ENCODE data around the gene BSN. TPM values are rescaled to one million over a fixed set of nuclear protein-coding genes. Genes with fewer than 3 reads are reported as not detected.
"Not testable (repeated sequence)": the region's sequence is repeated elsewhere in the genome, so short reads cannot be mapped to it uniquely, and the experiment has no call there.

Gene BSN
- polyA plus RNA-seq, 4 donors: under 0.01 to 0.69 (median 0.64) TPM; not detected in 1

DNA sequence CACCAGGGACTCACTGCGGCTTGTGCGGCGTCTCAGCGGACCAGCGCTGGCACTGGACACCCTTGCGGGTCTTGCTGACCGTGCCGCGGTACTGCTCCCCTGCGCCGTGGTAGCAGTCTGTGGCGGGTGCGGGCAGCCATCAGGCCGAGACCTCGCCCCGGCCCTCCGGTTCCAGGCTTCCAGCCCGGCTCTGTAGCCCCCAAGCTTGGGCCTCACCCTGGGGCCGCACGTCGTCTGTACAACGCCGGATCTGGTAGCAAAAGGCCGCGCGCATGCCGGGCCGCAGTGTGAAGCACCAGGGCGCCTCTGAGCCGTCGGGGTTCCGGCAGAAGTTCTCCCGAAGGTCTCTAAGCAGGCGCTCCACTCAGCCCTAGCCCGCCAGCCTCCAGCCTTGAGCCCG, 131.6 kb downstream of the BSN start:
- H3K4me3 ChIP-seq (ENCODE audit: low read depth in 1 of 3, low read length in 3 of 3): peak overlapping the region in 2 of 3 donors; percentile 44 to 66
- 25 to 53% (median 27%) methylated on average over 26 to 36 of the region's 36 CpGs for WGBS, 3 donors
- H3K27me3 ChIP-seq (ENCODE audit: control insufficient read depth in 3 of 3, insufficient read depth in 3 of 3, low read length in 3 of 3); H3K9me3 ChIP-seq (ENCODE audit: control insufficient read depth in 2 of 2, insufficient read depth in 1 of 2, low read depth in 1 of 2, low read length in 1 of 2); FAIRE-seq; DNase-seq: not testable (repeated sequence)
- H3K36me3 ChIP-seq (ENCODE audit: control insufficient read depth in 3 of 3, insufficient read depth in 2 of 3, low read depth in 1 of 3, low read length in 3 of 3): peaks cover 6 to 47% (median 12%) of the 10 kb centered on the region in 3 donors
- H3K27ac ChIP-seq (ENCODE audit: low read depth in 1 of 3, low read length in 2 of 3): peak overlapping the region in 1 of 3 donors; percentile 11
- H3K4me1 ChIP-seq (ENCODE audit: control insufficient read depth in 3 of 3, insufficient read depth in 2 of 3, low read depth in 1 of 3, low read length in 2 of 3): peaks cover 0 to 27% (median under 1%) of the 10 kb centered on the region in 3 donors

DNA sequence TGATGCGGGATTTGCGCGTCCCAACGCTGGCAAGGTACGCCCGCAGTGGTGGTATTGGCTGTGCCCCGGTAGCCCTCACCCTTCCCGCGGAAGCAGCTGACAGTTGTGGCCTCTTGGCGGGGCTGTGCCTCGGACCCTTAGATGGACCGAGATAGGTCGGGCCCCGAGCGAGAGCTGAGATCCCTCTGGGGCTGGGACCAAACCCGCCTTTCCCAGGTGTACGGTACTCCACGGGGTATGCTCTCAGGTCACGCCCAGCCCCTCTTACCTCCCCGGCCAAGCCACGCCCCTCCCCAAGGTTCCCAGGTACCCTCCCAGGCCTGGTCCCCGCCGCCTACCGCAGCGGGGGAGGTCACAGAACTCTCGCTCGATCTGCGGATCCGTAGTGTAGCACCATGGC, 132.1 kb downstream of the BSN start:
- 2 to 5% (median 3%) methylated on average over 20 to 25 of the region's 29 CpGs for WGBS, 3 donors
- H3K27ac ChIP-seq (ENCODE audit: low read depth in 1 of 3, low read length in 2 of 3): peak overlapping the region in 2 of 3 donors; percentile 36 to 85
- H3K4me3 ChIP-seq (ENCODE audit: low read depth in 1 of 3, low read length in 3 of 3): peak overlapping the region in 2 of 3 donors; percentile 44 to 66
- not testable (repeated sequence) for H3K9me3 ChIP-seq (ENCODE audit: control insufficient read depth in 2 of 2, insufficient read depth in 1 of 2, low read depth in 1 of 2, low read length in 1 of 2); FAIRE-seq; H3K27me3 ChIP-seq (ENCODE audit: control insufficient read depth in 3 of 3, insufficient read depth in 3 of 3, low read length in 3 of 3)
- peaks cover 0 to 30% (median 2%) of the 10 kb centered on the region in 3 donors for H3K4me1 ChIP-seq (ENCODE audit: control insufficient read depth in 3 of 3, insufficient read depth in 2 of 3, low read depth in 1 of 3, low read length in 2 of 3)
- DNase-seq: peak; percentile 63 to 84
- peaks cover 6 to 45% (median 11%) of the 10 kb centered on the region in 3 donors for H3K36me3 ChIP-seq (ENCODE audit: control insufficient read depth in 3 of 3, insufficient read depth in 2 of 3, low read depth in 1 of 3, low read length in 3 of 3)

DNA sequence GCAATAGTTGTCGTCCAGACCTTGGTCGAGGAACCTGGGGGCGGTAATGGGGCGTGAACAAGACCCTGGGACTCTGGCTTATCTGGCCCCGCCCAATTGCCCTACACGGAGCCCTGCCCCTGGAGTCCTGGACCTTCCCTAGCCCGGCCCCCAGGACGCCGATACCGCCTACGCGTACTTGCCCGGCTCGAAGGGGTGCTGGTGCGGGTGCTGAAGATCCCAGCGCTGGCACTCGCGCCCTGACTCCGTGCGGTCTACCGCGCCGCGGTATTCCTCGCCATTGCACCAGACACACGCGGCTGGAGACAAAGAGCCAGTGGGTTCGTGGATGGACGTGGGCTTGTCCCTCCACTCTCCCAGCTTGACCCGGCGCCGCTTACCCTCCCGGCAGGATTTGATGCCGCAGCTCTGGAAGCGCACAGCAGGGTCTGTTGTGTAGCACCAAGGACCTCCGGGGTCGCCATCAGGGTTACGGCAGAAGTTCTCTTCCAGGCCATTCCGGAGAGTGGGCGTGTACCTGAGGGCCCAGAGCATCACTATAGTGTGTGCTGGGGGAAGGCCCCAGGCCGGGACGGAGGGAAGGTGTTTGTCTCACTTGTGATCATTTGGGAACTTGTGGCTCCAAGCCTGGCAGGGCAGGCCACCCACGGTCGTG, 132.6 kb downstream of the BSN start:
- FAIRE-seq; H3K9me3 ChIP-seq (ENCODE audit: control insufficient read depth in 2 of 2, insufficient read depth in 1 of 2, low read depth in 1 of 2, low read length in 1 of 2): not testable (repeated sequence)

DNA sequence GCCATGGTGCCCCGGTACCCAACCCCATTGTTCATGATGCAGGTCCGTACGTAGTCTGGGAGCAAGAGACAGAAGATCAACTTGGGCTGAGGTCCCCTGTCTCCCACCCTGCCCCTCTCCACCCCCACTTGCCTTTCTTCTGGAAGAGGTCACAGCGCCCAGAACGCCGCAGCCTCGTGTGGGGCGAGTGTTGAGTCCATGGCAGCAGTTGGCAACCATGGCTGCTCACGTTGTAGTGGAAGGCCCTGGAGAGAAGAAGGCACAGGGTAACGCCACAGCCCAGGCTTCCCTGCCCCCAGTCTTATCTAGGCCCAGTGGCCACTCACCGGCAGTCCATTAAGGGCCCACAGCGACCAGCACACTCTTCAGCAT, 133.1 kb downstream of the BSN start:
- not testable (repeated sequence) for H3K9me3 ChIP-seq (ENCODE audit: control insufficient read depth in 2 of 2, insufficient read depth in 1 of 2, low read depth in 1 of 2, low read length in 1 of 2); DNase-seq; FAIRE-seq; H3K27me3 ChIP-seq (ENCODE audit: control insufficient read depth in 3 of 3, insufficient read depth in 3 of 3, low read length in 3 of 3)
- peak overlapping the region in 1 of 3 donors; percentile 85 for H3K27ac ChIP-seq (ENCODE audit: low read depth in 1 of 3, low read length in 2 of 3)
- H3K4me3 ChIP-seq (ENCODE audit: low read depth in 1 of 3, low read length in 3 of 3): peak overlapping the region in 1 of 3 donors; percentile 66
- 78 to 91% (median 89%) methylated on average over 9 to 12 of the region's 12 CpGs for WGBS, 3 donors
- peaks cover 0 to 30% (median 2%) of the 10 kb centered on the region in 3 donors for H3K4me1 ChIP-seq (ENCODE audit: control insufficient read depth in 3 of 3, insufficient read depth in 2 of 3, low read depth in 1 of 3, low read length in 2 of 3)
- peaks cover 5 to 37% (median 10%) of the 10 kb centered on the region in 3 donors for H3K36me3 ChIP-seq (ENCODE audit: control insufficient read depth in 3 of 3, insufficient read depth in 2 of 3, low read depth in 1 of 3, low read length in 3 of 3)

More for the DNA sequence above, 132.6 kb downstream of the BSN start:
- DNase-seq: peak; percentile 90 to 93
- Histone ChIP-seq H3K4me1 (ENCODE audit: control insufficient read depth in 3 of 3, insufficient read depth in 2 of 3, low read depth in 1 of 3, low read length in 2 of 3) (peaks cover 0 to 30% (median 2%) of the 10 kb centered on the region in 3 donors), H3K27ac (ENCODE audit: low read depth in 1 of 3, low read length in 2 of 3) (peak overlapping the region; percentile 39 to 85 (median 62)), H3K36me3 (ENCODE audit: control insufficient read depth in 3 of 3, insufficient read depth in 2 of 3, low read depth in 1 of 3, low read length in 3 of 3) (peaks cover 6 to 42% (median 11%) of the 10 kb centered on the region in 3 donors), H3K4me3 (ENCODE audit: low read depth in 1 of 3, low read length in 3 of 3) (peak overlapping the region in 2 of 3 donors; percentile 44 to 66)
- not testable (repeated sequence) for H3K27me3 ChIP-seq (ENCODE audit: control insufficient read depth in 3 of 3, insufficient read depth in 3 of 3, low read length in 3 of 3)
- WGBS, 3 donors: 5 to 12% (median 11%) methylated on average over 33 to 44 of the region's 44 CpGs

DNA sequence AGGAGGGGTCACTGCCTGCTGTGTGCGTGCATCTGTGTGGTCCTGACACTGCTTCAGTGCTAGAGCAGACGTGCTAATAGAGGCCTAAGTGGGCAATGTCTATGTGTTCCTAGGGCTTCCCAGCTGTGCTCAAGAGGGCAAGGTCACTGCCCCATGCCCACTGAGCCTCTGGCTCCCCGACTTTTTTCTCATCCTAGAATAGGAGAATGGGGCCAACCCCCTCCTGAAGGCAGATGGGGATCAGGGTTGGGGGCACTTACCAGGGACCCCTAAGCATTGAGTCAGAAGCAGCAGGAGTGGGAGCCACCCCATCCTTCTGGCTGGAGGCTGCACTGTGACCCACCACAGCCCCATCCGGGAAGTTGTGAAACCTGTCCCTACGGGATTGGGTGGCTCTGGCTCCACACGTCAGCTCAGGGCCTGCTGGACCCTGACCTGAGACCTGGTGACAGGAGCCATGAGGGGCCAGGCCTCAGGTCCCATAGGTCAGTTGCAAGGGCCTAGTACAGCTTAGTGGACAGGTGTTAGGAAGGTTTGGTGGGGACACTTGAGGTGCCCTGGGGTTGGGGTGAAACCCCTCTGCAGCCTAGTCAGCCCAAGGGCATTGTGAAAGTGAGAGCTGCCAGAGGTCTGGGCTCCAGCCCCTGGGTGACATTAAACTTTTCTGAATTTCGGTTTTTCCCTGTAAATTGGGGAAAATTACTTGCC, 134.2 kb downstream of the BSN start:
- Histone ChIP-seq H3K27ac (ENCODE audit: low read depth in 1 of 3, low read length in 2 of 3) (peak overlapping the region; percentile 66 to 96 (median 87)), H3K36me3 (ENCODE audit: control insufficient read depth in 3 of 3, insufficient read depth in 2 of 3, low read depth in 1 of 3, low read length in 3 of 3) (peaks cover 0 to 26% (median 2%) of the 10 kb centered on the region in 3 donors), H3K4me3 (ENCODE audit: low read depth in 1 of 3, low read length in 3 of 3) (peak overlapping the region in 2 of 3 donors; percentile 76 to 93), H3K4me1 (ENCODE audit: control insufficient read depth in 3 of 3, insufficient read depth in 2 of 3, low read depth in 1 of 3, low read length in 2 of 3) (peaks cover 0 to 30% (median 2%) of the 10 kb centered on the region in 3 donors)
- not testable (repeated sequence) for FAIRE-seq; H3K9me3 ChIP-seq (ENCODE audit: control insufficient read depth in 2 of 2, insufficient read depth in 1 of 2, low read depth in 1 of 2, low read length in 1 of 2); H3K27me3 ChIP-seq (ENCODE audit: control insufficient read depth in 3 of 3, insufficient read depth in 3 of 3, low read length in 3 of 3)
- peak; percentile 32 to 78 for DNase-seq
- 46 to 67% (median 51%) methylated on average over 4 to 7 of the region's 7 CpGs for WGBS, 3 donors

DNA sequence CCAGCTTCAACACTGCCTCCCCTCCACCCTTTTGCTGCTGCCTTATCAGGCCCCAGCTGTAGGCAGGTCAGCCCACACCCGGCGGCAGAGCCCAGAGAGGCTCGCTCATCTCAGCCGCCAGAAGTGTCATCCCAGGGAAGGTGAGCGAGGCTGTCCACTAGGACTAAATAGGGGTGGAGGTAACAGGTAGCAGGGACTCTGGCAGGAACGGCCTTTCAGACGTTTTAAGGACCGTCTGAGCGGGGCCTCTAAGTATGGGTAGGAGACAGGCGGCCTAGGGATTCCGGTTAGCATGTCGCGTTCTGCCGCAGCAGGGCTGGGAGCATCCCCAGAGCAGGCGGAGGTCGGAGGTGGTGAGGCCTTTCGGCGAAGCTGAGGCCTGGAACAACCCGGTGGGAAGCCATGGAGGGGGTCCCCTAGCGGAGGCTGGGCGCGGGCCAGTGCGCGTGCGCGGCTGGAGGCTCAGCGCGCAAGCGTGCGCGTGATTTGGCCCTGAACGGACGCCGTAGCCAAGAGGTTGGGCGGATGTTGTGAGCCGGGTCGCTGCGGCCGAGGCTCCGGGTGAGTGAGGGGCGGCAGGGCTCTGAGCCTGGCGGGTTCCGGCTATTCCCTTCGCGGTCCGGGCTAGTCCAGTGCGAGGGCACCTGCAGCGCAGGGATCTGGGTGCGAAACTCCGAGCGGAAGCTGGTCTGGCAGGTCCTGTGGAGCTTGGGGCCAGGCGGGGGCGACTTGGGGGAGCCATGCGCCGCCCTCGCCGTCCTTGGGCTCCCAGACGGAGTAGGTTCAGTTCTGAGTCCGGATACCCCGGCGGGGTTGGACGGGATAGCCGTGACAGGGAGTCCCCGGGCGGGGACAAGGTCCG, 135.0 kb downstream of the BSN start, which contains the start of the genes MST1 and RNF123:
Gene MST1, minus strand, starts transcription at position 429 of the 862 bp plus-strand sequence. CDS start 783 bp downstream, outside the sequence.
Gene RNF123, plus strand, starts transcription at position 512 of the 862 bp plus-strand sequence. CDS start 1,609 bp downstream, outside the sequence.
- Histone ChIP-seq H3K27me3 (ENCODE audit: control insufficient read depth in 3 of 3, insufficient read depth in 3 of 3, low read length in 3 of 3) (no peaks in the 10 kb centered on the region), H3K27ac (ENCODE audit: low read depth in 1 of 3, low read length in 2 of 3) (peak within 1 kb of the TSS; percentile 66 to 96 (median 87)), H3K4me1 (ENCODE audit: control insufficient read depth in 3 of 3, insufficient read depth in 2 of 3, low read depth in 1 of 3, low read length in 2 of 3) (peaks cover 0 to 30% (median 2%) of the 10 kb centered on the region in 3 donors), H3K36me3 (ENCODE audit: control insufficient read depth in 3 of 3, insufficient read depth in 2 of 3, low read depth in 1 of 3, low read length in 3 of 3) (peaks cover 0 to 20% (median 0%) of the 10 kb centered on the region in 3 donors), H3K4me3 (ENCODE audit: low read depth in 1 of 3, low read length in 3 of 3) (peak within 1 kb of the TSS; percentile 76 to 93 (median 90)), H3K9me3 (ENCODE audit: control insufficient read depth in 2 of 2, insufficient read depth in 1 of 2, low read depth in 1 of 2, low read length in 1 of 2) (no peaks in the 10 kb centered on the region)
- WGBS, 3 donors: 1 to 3% (median 2%) methylated on average over 46 to 66 of the region's 66 CpGs
- DNase-seq: peak; percentile 85 to 96
- no peak for FAIRE-seq

DNA sequence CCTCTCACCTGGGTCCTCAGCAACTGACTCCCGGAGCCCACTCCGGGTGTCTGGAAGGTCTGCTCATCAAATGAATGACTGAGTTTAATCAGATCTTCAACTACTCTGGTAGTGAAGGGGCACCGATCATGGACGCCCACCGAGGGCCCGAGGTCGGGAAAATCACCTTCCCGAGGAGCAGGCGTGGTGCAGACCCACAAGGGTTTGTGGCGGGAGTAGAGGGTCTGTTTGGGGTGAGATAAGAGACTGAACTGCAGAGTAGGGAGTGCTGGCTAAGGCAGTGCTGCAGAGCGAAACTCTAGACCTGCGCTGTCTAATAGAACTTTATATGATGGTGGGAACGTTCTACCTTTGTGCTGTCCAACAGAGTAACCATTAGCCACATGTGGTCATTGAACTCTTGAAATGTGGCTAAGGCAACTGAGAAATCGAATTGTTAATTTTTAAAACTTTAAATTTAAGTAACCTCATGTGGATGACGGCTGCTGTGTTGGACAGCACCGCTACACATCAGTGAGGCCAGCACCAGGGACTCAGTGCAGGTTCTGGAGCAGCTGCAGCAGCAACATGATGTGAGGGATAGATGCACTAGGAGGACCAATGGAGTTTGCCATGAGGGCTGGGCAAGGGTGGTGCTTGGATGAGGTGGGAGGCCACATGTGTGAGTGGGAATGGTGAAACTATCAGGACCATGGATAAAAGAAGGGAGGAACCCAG, 135.8 kb downstream of the BSN start:
- H3K9me3 ChIP-seq (ENCODE audit: control insufficient read depth in 2 of 2, insufficient read depth in 1 of 2, low read depth in 1 of 2, low read length in 1 of 2): not testable (repeated sequence)
- peaks cover 0 to 30% (median 2%) of the 10 kb centered on the region in 3 donors for H3K4me1 ChIP-seq (ENCODE audit: control insufficient read depth in 3 of 3, insufficient read depth in 2 of 3, low read depth in 1 of 3, low read length in 2 of 3)

More for the DNA sequence above, 135.8 kb downstream of the BSN start:
- peak; percentile 20 to 30 for DNase-seq
- Histone ChIP-seq H3K36me3 (ENCODE audit: control insufficient read depth in 3 of 3, insufficient read depth in 2 of 3, low read depth in 1 of 3, low read length in 3 of 3) (peaks cover 0 to 20% (median 0%) of the 10 kb centered on the region in 3 donors), H3K27ac (ENCODE audit: low read depth in 1 of 3, low read length in 2 of 3) (peak overlapping the region in 2 of 3 donors; percentile 87 to 96), H3K4me3 (ENCODE audit: low read depth in 1 of 3, low read length in 3 of 3) (peak overlapping the region; percentile 76 to 93 (median 90))
- H3K27me3 ChIP-seq (ENCODE audit: control insufficient read depth in 3 of 3, insufficient read depth in 3 of 3, low read length in 3 of 3); FAIRE-seq: not testable (repeated sequence)
- WGBS, 3 donors: 6 to 8% (median 7%) methylated on average over 16 of the region's 16 CpGs
